Measurements from ENCODE around the gene COX7A1.

Gene COX7A1

GRCh38 chr19:36110487-36111199, 41.6 kb downstream of the COX7A1 start, which contains the start of gene OVOL3:
TSS of gene OVOL3 (plus strand) at chr19:36111143. CDS start at chr19:36111203, 60 bp downstream.
- Histone ChIP-seq H3K4me1 (ENCODE audit: insufficient read depth, low read length, poor library complexity, severe bottlenecking) (peaks cover 8% of the 10 kb centered on the region), H3K27me3 (ENCODE audit: insufficient read depth, low read length, poor library complexity, severe bottlenecking) (no peaks in the 10 kb centered on the region), H3K4me3 (ENCODE audit: low read length, poor library complexity, severe bottlenecking) (no peak within 1 kb of the TSS), H3K4me2 (ENCODE audit: low read depth, low read length, poor library complexity, severe bottlenecking) (no peak within 1 kb of the TSS), H3K9me2 (replicated peaks; ENCODE audit: low read depth, low read length) (no peaks in the 10 kb centered on the region), H4K20me1 (ENCODE audit: insufficient read depth, low read length, poor library complexity, severe bottlenecking) (peaks cover 4% of the 10 kb centered on the region), H3F3A (ENCODE audit: low read depth) (no peaks in the 10 kb centered on the region), H3K79me2 (ENCODE audit: insufficient read depth, low read length) (peaks cover 20% of the 10 kb centered on the region), H2AFZ (ENCODE audit: low read length) (no peak within 1 kb of the TSS), H3K9ac (ENCODE audit: low read depth, low read length, poor library complexity, severe bottlenecking) (no peak within 1 kb of the TSS), H3K36me3 (ENCODE audit: insufficient read depth, low read length) (no peaks in the 10 kb centered on the region), H3K9me3 (ENCODE audit: insufficient read depth, low read depth, low read length) (no peaks in the 10 kb centered on the region)
- TF ChIP-seq, protein P1, sequence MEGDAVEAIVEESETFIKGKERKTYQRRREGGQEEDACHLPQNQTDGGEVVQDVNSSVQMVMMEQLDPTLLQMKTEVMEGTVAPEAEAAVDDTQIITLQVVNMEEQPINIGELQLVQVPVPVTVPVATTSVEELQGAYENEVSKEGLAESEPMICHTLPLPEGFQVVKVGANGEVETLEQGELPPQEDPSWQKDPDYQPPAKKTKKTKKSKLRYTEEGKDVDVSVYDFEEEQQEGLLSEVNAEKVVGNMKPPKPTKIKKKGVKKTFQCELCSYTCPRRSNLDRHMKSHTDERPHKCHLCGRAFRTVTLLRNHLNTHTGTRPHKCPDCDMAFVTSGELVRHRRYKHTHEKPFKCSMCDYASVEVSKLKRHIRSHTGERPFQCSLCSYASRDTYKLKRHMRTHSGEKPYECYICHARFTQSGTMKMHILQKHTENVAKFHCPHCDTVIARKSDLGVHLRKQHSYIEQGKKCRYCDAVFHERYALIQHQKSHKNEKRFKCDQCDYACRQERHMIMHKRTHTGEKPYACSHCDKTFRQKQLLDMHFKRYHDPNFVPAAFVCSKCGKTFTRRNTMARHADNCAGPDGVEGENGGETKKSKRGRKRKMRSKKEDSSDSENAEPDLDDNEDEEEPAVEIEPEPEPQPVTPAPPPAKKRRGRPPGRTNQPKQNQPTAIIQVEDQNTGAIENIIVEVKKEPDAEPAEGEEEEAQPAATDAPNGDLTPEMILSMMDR (conservative IDR thresholded peaks at IDR 0.05; ENCODE audit: low read length), result no peak
- no peak for TF ChIP-seq EZH2phosphoT487 (IDR thresholded peaks at IDR 0.05; ENCODE audit: borderline replicate concordance)

DNA sequence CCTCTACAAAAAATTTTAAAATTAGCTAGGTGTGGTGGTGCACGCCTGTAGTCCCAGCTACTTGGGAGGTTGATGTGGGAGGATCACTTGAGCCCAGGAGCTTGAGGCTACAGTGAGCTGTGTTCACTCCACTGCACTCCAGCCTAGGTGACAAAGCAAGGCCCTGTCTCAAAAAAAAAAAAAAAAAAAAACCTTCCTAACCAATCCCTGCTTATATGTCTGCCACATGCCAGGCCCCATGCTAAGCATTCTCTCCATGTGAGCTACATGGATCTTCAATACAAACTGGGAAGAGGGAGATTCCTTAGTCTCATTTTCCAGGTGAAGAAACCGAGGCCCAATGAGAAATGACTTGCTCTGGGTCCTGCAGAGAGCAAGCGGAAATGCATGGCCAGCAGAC, 43.6 kb downstream of the COX7A1 start:
- TF ChIP-seq EZH2phosphoT487 (IDR thresholded peaks at IDR 0.05; ENCODE audit: borderline replicate concordance), result no peak
- TF ChIP-seq, protein P1 (conservative IDR thresholded peaks at IDR 0.05; ENCODE audit: low read length), result no peak
- H3K36me3 ChIP-seq (ENCODE audit: insufficient read depth, low read length), result peaks cover 17% of the 10 kb centered on the region; the same call in 1 of the 2 replicates

DNA sequence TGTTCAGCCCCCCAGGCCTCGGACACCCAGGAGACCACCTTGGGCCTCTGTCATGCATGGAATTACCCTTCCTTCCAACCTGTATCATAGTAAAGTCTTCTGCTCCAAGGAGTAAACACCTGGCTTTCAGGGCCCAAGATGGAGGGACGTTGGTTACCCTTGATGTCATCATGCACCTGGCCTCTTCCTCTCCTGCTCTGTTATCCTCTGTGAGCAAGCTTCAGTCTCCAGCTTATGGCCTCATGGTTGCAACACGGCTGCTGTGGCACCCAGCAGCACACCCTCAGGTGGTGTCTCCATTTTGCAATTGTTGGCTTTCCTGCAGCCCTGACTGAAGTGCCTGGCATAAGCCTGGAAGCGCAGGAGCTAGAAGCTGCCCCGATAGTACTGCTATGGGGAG, 45.3 kb downstream of the COX7A1 start:
- H3F3A ChIP-seq (ENCODE audit: low read depth), result no peaks in the 10 kb centered on the region
- H4K20me1 ChIP-seq (ENCODE audit: insufficient read depth, low read length, poor library complexity, severe bottlenecking), result no peaks in the 10 kb centered on the region
- no peak overlapping the region for H2AFZ ChIP-seq (ENCODE audit: low read length)
- H3K36me3 ChIP-seq (ENCODE audit: insufficient read depth, low read length), result peaks cover 32% of the 10 kb centered on the region; the same call in 1 of the 2 replicates
- H3K79me2 ChIP-seq (ENCODE audit: insufficient read depth, low read length), result no peaks in the 10 kb centered on the region
- no peak overlapping the region for H3K9ac ChIP-seq (ENCODE audit: low read depth, low read length, poor library complexity, severe bottlenecking)
- no peaks in the 10 kb centered on the region for H3K9me3 ChIP-seq (ENCODE audit: insufficient read depth, low read depth, low read length)
- H3K4me2 ChIP-seq (ENCODE audit: low read depth, low read length, poor library complexity, severe bottlenecking), result no peak overlapping the region
- no peak for TF ChIP-seq EZH2phosphoT487 (IDR thresholded peaks at IDR 0.05; ENCODE audit: borderline replicate concordance)
- TF ChIP-seq, protein P1 (conservative IDR thresholded peaks at IDR 0.05; ENCODE audit: low read length), result no peak
- H3K9me2 ChIP-seq (replicated peaks; ENCODE audit: low read depth, low read length), result no peaks in the 10 kb centered on the region
- H3K27me3 ChIP-seq (ENCODE audit: insufficient read depth, low read length, poor library complexity, severe bottlenecking), result no peaks in the 10 kb centered on the region
- no peaks in the 10 kb centered on the region for H3K4me1 ChIP-seq (ENCODE audit: insufficient read depth, low read length, poor library complexity, severe bottlenecking)
- no peak overlapping the region for H3K4me3 ChIP-seq (ENCODE audit: low read length, poor library complexity, severe bottlenecking)

More for the DNA sequence above, 43.6 kb downstream of the COX7A1 start:
- no peak overlapping the region for H3K9ac ChIP-seq (ENCODE audit: low read depth, low read length, poor library complexity, severe bottlenecking)
- peaks cover 4% of the 10 kb centered on the region for H3K4me1 ChIP-seq (ENCODE audit: insufficient read depth, low read length, poor library complexity, severe bottlenecking)
- no peaks in the 10 kb centered on the region for H3K27me3 ChIP-seq (ENCODE audit: insufficient read depth, low read length, poor library complexity, severe bottlenecking)
- H3K9me3 ChIP-seq (ENCODE audit: insufficient read depth, low read depth, low read length), result no peaks in the 10 kb centered on the region
- H3K4me3 ChIP-seq (ENCODE audit: low read length, poor library complexity, severe bottlenecking), result no peak overlapping the region
- H2AFZ ChIP-seq (ENCODE audit: low read length), result no peak overlapping the region
- H3K79me2 ChIP-seq (ENCODE audit: insufficient read depth, low read length), result peaks cover 12% of the 10 kb centered on the region
- no peak overlapping the region for H3K4me2 ChIP-seq (ENCODE audit: low read depth, low read length, poor library complexity, severe bottlenecking)
- H3F3A ChIP-seq (ENCODE audit: low read depth), result no peaks in the 10 kb centered on the region
- H3K9me2 ChIP-seq (replicated peaks; ENCODE audit: low read depth, low read length), result no peaks in the 10 kb centered on the region
- H4K20me1 ChIP-seq (ENCODE audit: insufficient read depth, low read length, poor library complexity, severe bottlenecking), result peaks cover 1% of the 10 kb centered on the region
